HG02610 (cell line): Measurements from ENCODE around the gene PPP4R3A.
"Not testable (repeated sequence)": the region's sequence is repeated elsewhere in the genome, so short reads cannot be mapped to it uniquely, and the experiment has no call there.

ENCODE experiments used
- ATAC-seq: cut with Tn5 transposase; IDR thresholded peaks from one replicate; pipeline ENCODE4 v1.9.1; 2021; ENCODE audit warnings: mild to moderate bottlenecking, moderate library complexity; ENCODE audit not compliant: unreplicated experiment

Gene PPP4R3A

GRCh38 chr14:91510171-91511042 lies at the start of gene PPP4R3A:
Gene PPP4R3A (minus strand): TSS chr14:91510310. CDS start chr14:91509647, 663 bp downstream.
- peak; percentile 82 for ATAC-seq

GRCh38 chr14:91555531-91555930 lies 45.4 kb upstream of the PPP4R3A start:
- ATAC-seq = no peak

DNA sequence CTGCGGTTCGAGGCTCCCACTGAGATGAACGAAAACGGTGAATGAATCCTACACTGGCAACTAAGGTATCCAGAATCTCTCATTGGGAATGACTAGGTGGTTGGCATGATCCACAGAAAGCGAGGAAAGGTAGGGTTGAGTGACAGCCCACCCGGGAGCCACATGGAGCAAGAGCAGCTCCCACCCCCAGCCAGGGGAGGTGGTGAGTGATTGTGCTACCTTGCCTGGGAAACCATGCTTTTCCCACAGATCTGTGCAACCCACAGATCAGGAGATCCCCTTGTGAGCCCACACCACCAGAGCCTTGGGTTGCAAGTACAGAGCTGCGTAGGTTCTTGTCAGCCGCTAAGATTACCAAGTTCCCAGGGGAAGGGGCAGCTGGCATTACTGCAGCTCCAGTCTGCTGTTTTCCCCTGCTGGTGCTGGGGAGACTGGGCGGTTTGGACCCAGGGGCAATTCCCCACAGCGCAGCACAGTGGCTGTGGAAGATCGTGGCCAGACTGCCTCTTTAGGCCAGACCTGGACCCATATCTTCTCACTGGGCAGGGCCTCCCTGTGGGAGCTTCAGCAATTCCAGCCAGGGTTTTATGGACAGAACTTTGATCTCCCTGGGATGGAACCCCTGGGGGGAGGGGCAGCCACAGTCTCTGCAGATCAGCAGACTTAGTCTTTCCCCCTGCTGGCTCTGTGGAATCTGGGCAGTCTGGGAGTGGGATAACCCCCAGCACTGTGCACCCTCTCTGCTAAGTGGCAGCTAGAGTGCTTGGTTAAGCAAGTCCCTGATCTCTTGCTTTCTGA lies 44.6 kb upstream of the PPP4R3A start:
- ATAC-seq = no peak

GRCh38 chr14:91548108-91548507 lies 38.0 kb upstream of the PPP4R3A start:
- no peak for ATAC-seq

- ATAC-seq = no peak
Observed at GRCh38 chr14:91545946-91546716, 36.0 kb upstream of the PPP4R3A start.

DNA sequence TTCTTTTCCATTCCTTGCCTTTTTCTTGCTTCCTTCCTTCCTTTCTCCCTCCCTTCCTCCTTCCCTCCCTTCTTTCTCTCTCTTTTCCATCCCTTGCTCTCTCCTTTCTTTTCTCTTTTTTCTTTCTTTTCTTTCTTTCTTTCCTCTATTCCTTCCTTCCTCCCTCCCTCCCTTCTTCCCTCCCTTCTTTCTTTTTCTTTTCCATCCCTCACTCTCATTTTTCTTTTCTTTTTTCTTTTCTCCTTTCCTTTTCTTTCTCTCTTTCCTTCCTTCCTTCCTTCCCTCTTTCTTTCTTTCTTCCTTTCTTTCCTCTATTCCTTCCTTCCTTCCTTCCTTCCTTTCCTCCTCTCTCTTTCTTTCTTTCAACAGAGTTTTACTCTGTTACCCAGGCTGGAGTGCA lies 35.1 kb upstream of the PPP4R3A start:
- no peak for ATAC-seq

DNA sequence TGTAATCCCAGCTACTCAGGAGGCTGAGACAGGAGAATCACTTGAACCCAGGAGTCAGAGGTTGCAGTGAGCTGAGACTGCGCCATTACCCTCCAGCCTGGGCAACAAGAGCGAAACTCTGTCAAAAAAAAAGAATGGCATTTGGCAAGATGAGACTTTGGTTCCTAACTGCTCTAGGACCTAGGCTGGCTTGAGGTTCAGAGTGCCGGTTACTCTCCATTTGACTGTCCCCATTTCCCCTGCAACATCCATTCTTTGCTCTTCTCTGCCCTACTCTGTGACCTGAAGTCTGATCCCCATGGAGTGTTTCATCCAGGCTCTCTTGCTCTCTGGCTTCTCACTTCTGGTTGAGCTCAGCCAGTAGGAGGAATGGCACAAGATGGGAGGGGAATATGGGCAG lies 26.2 kb upstream of the PPP4R3A start:
- no peak for ATAC-seq

DNA sequence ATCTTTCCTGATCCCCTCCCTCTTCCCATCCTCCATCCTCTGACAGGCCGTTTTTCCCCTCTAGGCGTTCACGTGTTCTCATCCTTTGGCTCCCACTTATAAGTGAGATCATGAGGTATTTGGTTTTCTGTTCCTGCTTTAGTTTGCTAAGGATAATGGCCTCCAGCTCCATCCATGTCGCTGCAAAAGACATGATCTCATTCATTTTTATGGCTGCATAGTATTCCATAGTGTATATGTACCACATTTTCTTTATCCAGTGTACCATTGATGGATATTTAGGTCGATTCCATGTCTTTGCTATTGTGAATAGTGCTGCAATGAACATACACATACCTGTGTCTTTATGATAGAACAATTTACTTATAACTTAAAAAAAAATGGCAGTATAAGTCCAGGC lies 23.9 kb upstream of the PPP4R3A start:
- not testable (repeated sequence) for ATAC-seq

- ATAC-seq = no peak
Observed at GRCh38 chr14:91533623-91534022, 23.5 kb upstream of the PPP4R3A start.

- no peak for ATAC-seq
Observed at GRCh38 chr14:91523972-91524371, 13.9 kb upstream of the PPP4R3A start.

DNA sequence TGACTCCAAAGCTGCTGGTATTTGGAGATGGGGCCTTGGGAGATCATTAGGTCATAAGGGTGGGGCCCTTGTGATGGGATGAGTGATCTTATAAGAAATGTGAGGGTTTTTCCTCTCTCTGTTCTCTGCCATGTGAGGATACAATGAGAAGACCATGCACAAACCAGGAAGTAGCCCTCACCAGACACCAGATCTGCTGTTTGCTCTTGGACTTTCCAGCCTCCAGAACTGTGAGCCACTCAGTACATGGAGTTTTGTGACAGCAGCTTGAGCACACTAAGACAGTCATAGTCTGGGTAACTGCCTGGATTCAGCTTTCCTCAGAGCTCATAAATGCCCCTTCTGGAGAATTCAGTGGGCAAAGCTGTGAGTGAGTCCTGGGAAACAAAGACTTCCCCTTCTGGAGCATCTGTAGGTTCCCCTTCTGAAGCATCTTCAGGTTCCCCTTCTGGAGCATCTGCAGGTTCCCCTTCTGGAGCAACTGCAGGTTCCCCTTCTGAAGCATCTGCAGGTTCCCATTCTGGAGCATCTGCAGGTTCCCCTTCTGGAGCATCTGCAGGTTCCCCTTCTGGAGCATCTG lies 11.0 kb upstream of the PPP4R3A start:
- ATAC-seq = no peak

DNA sequence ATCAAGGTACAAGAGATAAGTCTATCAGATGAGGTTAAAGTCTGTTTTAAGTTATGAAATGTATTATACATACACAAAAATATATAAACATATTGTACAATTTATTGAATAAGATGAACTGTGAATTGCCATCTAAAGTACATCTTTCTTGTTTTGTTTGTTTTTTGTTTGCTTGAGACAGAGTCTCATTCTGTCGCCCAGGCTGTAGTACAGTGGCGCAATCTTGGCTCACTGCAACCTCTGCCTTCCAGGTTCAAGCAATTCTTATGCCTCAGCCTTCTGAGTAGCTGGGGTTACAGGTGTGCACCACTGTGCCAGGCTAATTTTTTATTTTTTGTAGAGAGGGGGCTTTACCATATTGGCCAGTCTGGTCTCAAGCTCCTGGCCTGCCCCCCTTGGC lies 10.0 kb upstream of the PPP4R3A start:
- ATAC-seq = no peak

GRCh38 chr14:91519239-91520036 lies 9.3 kb upstream of the PPP4R3A start:
- no peak for ATAC-seq

DNA sequence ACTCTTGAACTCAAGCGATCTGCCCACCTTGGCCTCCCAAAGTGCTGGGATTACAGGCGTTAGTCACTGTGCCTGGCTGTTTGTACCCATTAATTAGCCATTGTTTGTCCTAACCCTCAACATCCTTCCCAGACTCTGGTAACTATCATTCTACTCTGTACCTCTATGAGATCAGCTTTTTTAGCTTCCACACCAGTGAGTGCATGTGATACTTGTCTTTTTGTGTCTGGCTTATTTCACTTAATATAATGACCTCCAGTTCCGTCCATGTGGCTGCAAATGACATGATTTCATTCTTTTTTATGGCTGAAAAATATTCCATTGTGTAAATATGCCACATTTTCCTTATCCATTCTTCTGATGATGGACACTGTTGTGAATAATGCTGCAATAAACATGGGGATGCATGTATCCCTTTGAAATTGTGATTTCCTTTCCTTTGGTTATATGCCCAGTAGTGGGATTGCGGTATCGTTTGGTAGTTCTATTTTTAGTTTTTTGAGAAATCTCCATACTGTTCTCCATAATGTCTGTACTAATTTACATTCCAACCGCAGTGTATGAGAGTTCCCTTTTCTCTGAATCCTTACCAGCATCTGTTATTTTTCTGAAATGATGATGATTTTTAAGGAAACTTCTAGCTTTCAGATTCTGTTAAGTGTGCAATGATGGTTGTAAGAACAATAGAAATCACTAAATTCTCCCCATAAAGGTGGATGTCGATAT lies 6.7 kb upstream of the PPP4R3A start:
- ATAC-seq = no peak

GRCh38 chr14:91515979-91516378 lies 5.9 kb upstream of the PPP4R3A start:
- ATAC-seq = no peak

- no peak for ATAC-seq
Observed at GRCh38 chr14:91511043-91511383, 903 bp upstream of the PPP4R3A start.

- peak; percentile 20 for ATAC-seq
Observed at GRCh38 chr14:91509878-91510170, 286 bp downstream of the PPP4R3A start.

DNA sequence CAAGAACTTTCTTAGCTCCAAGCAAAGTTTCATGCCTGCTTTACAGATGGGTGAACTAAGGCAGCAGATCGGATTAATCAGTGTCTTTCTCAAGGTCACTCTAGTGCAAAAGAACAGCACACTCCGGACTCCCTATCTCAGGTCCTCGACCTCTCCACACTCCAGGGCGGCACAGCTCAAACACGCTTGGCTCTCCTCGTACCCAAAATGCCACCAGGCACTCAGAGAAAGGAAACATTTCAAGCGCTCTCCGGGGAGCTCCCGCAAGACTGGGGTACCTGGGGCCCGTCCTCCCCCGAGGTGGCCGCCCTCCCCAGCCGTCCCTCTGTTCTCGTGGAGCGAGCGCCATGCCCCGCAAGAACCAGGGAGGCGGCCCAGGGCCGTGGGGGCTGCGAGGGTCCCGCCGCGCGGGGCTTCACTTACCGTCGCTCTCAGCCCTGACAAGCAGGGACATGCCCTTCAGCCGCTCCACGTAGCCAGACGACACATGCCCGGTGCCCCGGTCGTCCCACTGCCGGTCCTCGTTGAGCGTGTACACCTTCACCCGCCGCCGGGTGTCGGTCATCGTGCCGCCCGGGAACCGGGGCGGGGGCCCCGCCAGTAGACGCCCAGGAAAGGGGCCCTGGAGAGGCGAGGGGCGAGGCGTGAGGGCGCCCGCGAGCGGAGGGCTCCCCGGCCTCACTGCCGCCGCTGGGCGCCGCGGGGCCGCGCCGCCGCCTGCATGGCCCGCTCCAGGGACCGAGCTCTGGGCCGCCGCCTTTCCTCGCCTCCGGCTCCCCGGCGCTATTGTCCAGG lies 830 bp downstream of the PPP4R3A start:
- peak; percentile 7 for ATAC-seq

GRCh38 chr14:91508105-91508504 lies 2.0 kb downstream of the PPP4R3A start:
- ATAC-seq = no peak
